ENCODE data around the gene COL4A2.

The COL4A2 gene

DNA sequence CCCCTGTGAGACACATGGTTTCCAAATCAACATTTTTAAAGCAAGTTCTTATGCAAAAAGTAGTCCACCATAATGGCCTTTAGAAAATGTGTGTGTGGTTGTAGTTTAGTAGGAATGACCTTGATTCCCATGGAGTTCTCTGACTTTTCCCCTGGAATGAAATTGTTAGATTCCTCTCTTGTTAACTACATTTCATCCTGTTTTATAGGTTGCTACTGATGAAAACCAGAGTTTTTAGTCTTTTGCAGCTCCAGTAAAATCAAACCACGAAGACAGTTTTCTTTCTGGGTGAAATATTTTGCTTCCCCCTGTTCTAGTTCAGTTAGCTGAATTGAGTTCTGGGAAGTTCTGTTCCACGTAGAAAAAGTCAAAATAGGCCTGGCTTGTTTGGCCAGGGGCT lies 146.7 kb downstream of the COL4A2 start:
- TF ChIP-seq, protein P1, sequence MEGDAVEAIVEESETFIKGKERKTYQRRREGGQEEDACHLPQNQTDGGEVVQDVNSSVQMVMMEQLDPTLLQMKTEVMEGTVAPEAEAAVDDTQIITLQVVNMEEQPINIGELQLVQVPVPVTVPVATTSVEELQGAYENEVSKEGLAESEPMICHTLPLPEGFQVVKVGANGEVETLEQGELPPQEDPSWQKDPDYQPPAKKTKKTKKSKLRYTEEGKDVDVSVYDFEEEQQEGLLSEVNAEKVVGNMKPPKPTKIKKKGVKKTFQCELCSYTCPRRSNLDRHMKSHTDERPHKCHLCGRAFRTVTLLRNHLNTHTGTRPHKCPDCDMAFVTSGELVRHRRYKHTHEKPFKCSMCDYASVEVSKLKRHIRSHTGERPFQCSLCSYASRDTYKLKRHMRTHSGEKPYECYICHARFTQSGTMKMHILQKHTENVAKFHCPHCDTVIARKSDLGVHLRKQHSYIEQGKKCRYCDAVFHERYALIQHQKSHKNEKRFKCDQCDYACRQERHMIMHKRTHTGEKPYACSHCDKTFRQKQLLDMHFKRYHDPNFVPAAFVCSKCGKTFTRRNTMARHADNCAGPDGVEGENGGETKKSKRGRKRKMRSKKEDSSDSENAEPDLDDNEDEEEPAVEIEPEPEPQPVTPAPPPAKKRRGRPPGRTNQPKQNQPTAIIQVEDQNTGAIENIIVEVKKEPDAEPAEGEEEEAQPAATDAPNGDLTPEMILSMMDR (conservative IDR thresholded peaks at IDR 0.05; ENCODE audit: low read depth, low read length) = no peak
- H3K4me3 ChIP-seq (IDR thresholded peaks at IDR 0.05; ENCODE audit: insufficient read depth, low read depth, low read length) = no peak overlapping the region
- H3K27me3 ChIP-seq (ENCODE audit: insufficient read depth, low read depth) = no peaks in the 10 kb centered on the region
- no peak overlapping the region for H3K4me2 ChIP-seq
- H3K27ac ChIP-seq = no peak overlapping the region
- H3K79me2 ChIP-seq (ENCODE audit: insufficient read depth, low read depth) = no peaks in the 10 kb centered on the region
- H3K9ac ChIP-seq = no peak overlapping the region
- H2AFZ ChIP-seq (ENCODE audit: low read depth) = no peak overlapping the region
- H3K4me1 ChIP-seq (ENCODE audit: low read depth, poor library complexity, severe bottlenecking) = no peaks in the 10 kb centered on the region
- no peaks in the 10 kb centered on the region for H4K20me1 ChIP-seq (ENCODE audit: insufficient read depth)
- H3K36me3 ChIP-seq (ENCODE audit: insufficient read depth) = no peaks in the 10 kb centered on the region

GRCh38 chr13:110454227-110454859 lies 147.3 kb downstream of the COL4A2 start:
- H3K4me2 ChIP-seq = no peak overlapping the region
- no peak overlapping the region for H3K27ac ChIP-seq
- no peak overlapping the region for H2AFZ ChIP-seq (ENCODE audit: low read depth)

GRCh38 chr13:110454956-110455355 lies 147.9 kb downstream of the COL4A2 start:
- TF ChIP-seq, protein P1 (conservative IDR thresholded peaks at IDR 0.05; ENCODE audit: low read depth, low read length) = no peak

More at GRCh38 chr13:110454227-110454859, 147.3 kb downstream of the COL4A2 start:
- Histone ChIP-seq H3K4me3 (IDR thresholded peaks at IDR 0.05; ENCODE audit: insufficient read depth, low read depth, low read length) (no peak overlapping the region), H3K79me2 (ENCODE audit: insufficient read depth, low read depth) (no peaks in the 10 kb centered on the region), H3K27me3 (ENCODE audit: insufficient read depth, low read depth) (no peaks in the 10 kb centered on the region), H4K20me1 (ENCODE audit: insufficient read depth) (no peaks in the 10 kb centered on the region), H3K4me1 (ENCODE audit: low read depth, poor library complexity, severe bottlenecking) (no peaks in the 10 kb centered on the region), H3K36me3 (ENCODE audit: insufficient read depth) (no peaks in the 10 kb centered on the region), H3K9ac (no peak overlapping the region)
- TF ChIP-seq, protein P1 (conservative IDR thresholded peaks at IDR 0.05; ENCODE audit: low read depth, low read length) = no peak

GRCh38 chr13:110455444-110455843 lies 148.4 kb downstream of the COL4A2 start:
- Histone ChIP-seq H3K4me1 (ENCODE audit: low read depth, poor library complexity, severe bottlenecking) (no peaks in the 10 kb centered on the region), H3K4me3 (IDR thresholded peaks at IDR 0.05; ENCODE audit: insufficient read depth, low read depth, low read length) (no peak overlapping the region), H2AFZ (ENCODE audit: low read depth) (no peak overlapping the region), H3K4me2 (no peak overlapping the region), H3K36me3 (ENCODE audit: insufficient read depth) (no peaks in the 10 kb centered on the region), H3K9ac (no peak overlapping the region), H3K27me3 (ENCODE audit: insufficient read depth, low read depth) (no peaks in the 10 kb centered on the region), H4K20me1 (ENCODE audit: insufficient read depth) (no peaks in the 10 kb centered on the region), H3K27ac (no peak overlapping the region), H3K79me2 (ENCODE audit: insufficient read depth, low read depth) (no peaks in the 10 kb centered on the region)
- TF ChIP-seq, protein P1 (conservative IDR thresholded peaks at IDR 0.05; ENCODE audit: low read depth, low read length) = no peak

More at GRCh38 chr13:110454956-110455355, 147.9 kb downstream of the COL4A2 start:
- Histone ChIP-seq H4K20me1 (ENCODE audit: insufficient read depth) (no peaks in the 10 kb centered on the region), H3K4me3 (IDR thresholded peaks at IDR 0.05; ENCODE audit: insufficient read depth, low read depth, low read length) (no peak overlapping the region), H3K9ac (no peak overlapping the region), H3K27ac (no peak overlapping the region), H2AFZ (ENCODE audit: low read depth) (no peak overlapping the region), H3K4me2 (no peak overlapping the region), H3K27me3 (ENCODE audit: insufficient read depth, low read depth) (no peaks in the 10 kb centered on the region), H3K4me1 (ENCODE audit: low read depth, poor library complexity, severe bottlenecking) (no peaks in the 10 kb centered on the region), H3K36me3 (ENCODE audit: insufficient read depth) (no peaks in the 10 kb centered on the region), H3K79me2 (ENCODE audit: insufficient read depth, low read depth) (no peaks in the 10 kb centered on the region)
